Testis (tissue), 3 donors: ENCODE data around the gene PDGFD. TPM values are rescaled to one million over a fixed set of nuclear protein-coding genes. Genes with fewer than 3 reads are reported as not detected.
"Not testable (repeated sequence)": the region's sequence is repeated elsewhere in the genome, so short reads cannot be mapped to it uniquely, and the experiment has no call there.

Experiments
- DNase-seq: peaks from one replicate; pipeline ENCODE4 v3.0.0-alpha.2; 2019
- H3K27ac ChIP-seq, 2 donors: fragments of 200-600 bp; sonication (generic); one replicate each; pipeline ENCODE4 v1.5.1; 2019
- H3K27me3 ChIP-seq: fragments of 200-600 bp; sonication (generic); one replicate; pipeline ENCODE4 v1.5.1; 2019
- H3K36me3 ChIP-seq: fragments of 200-600 bp; sonication (generic); one replicate; pipeline ENCODE4 v1.5.1; 2017; ENCODE audit warnings: low read depth; ENCODE audit errors: missing control alignments
- H3K4me1 ChIP-seq: fragments of 200-600 bp; sonication (generic); one replicate; pipeline ENCODE4 v1.5.1; 2019
- H3K4me3 ChIP-seq, 2 donors: fragments of 200-600 bp; sonication (generic); one replicate each; pipeline ENCODE4 v1.5.1; 2017 to 2019
- H3K9me3 ChIP-seq: fragments of 200-600 bp; sonication (generic); one replicate; pipeline ENCODE4 v1.5.1; 2017
- CTCF ChIP-seq, 3 experiments: fragments of 450-650 bp in 2 of 3; fragments of 200-600 bp in 1 of 3; sonication (generic) in 1 of 3; IDR thresholded peaks; one replicate each; pipeline ENCODE4 v1.5.1; 2016 to 2019; ENCODE audit warnings: antibody characterized with exemption in 3 of 3, mild to moderate bottlenecking in 2 of 3, moderate library complexity in 1 of 3
- POLR2A ChIP-seq: fragments of 450-650 bp; IDR thresholded peaks from one replicate; pipeline ENCODE4 v1.6.1; 2017; ENCODE audit warnings: antibody characterized with exemption, mild to moderate bottlenecking, moderate library complexity
- WGBS, 2 donors: methylation state at CpG; one replicate each; pipeline ENCODE4 v1.1.5; 2018; 5-methylcytosine and 5-hydroxymethylcytosine counted together
- intact Hi-C: fragments of 100-400 bp; cut with DNase I; formaldehyde crosslinking; loops from one replicate; pipeline ENCODE4 v1.15.1; 2023; ENCODE audit warnings: low total_unique reads
- polyA plus RNA-seq: library from polyadenylated mRNA; stranded (reverse); fragments of 350-450 nt; fragmentation: Illumina TruSeq; extraction: RNeasy Lipid Tissue Mini Kit (QIAGEN cat#74804); gene quantifications from one replicate; pipeline ENCODE4 v1.2.3, GENCODE V29; 2014; ENCODE audit warnings: low read depth, low replicate concordance; ENCODE audit not compliant: insufficient read depth
- total RNA-seq, 2 donors: library from RNA; depleted of rRNA; stranded (reverse); fragments of >200 nt; gene quantifications; one replicate each; pipeline ENCODE4 v1.2.3, GENCODE V29; 2016

Gene PDGFD
- total and polyA plus RNA-seq, 3 donors from 2014 or later: 6.0 to 8.1 (median 8.0) TPM

DNA sequence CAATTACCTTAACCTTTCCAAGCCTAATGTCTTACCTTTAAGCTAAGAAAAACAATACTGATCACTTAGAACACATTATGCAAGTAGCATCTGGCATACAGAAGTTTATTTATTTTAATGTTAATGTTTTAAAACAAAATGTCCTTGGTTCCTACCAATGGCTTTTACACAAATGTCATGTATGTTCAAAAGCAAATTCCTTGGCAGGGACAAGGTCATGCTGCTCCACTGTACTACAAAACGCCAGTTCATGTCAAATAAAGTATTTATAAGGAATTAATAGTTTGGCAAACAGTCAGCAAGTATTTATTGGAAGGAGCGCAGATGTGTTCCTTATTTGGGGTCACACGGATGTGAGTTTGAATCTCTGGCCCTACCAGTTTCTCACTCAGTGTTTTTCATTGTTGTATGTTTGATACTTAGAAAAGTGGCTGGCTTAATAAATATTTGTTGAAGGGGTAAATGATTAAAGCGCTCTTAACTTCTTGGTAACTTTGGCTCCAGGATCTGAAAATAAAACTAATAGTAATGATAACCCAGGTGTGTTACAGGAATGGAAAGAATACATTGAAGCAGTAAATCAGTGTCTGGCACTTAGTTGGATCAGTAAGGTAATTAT lies 108.9 kb downstream of the PDGFD start:
- TF ChIP-seq CTCF (IDR thresholded peaks at IDR 0.05): no peak
- no peak for TF ChIP-seq POLR2A
- H3K36me3 ChIP-seq: no peaks in the 10 kb centered on the region
- H3K4me3 ChIP-seq: no peak overlapping the region
- WGBS, 2 donors: 85 to 88% methylated on average over 4 of the region's 4 CpGs
- H3K27me3 ChIP-seq: no peaks in the 10 kb centered on the region
- no peaks in the 10 kb centered on the region for H3K4me1 ChIP-seq
- no peaks in the 10 kb centered on the region for H3K9me3 ChIP-seq
- no peak for DNase-seq
- intact Hi-C loops: no loop called here
- no peak overlapping the region for H3K27ac ChIP-seq

DNA sequence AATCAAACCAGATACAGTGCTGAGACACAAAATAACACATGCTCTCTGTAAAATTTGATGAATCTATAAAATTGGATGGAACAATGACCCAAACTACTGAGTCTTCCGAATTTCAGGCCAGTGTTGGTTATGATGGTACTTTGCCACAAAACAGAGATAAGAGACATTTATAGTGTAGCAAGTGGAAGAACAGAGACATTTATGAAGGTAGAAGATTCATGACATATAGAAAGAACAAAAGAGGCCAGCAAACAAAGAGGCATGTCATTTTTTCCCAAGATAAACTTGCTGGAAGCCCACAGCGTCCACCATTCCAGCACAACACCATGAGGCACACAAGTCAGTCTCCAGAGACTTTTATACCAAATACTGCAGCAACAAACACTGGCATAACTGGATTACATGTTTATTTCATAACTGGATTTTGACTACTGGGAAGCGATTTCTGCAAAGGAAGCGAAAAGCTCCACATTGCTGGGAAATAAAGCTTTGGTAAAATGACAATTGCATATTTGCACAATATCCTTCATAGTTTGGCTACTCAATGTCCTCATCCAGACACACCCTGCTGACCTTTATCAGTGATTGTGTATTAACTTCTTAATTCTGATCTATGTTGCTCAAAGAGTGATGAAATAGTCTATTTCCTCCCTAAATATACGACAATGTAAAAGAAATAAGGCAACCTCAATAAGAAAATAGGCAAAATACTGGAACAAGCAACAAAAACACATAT lies 110.0 kb downstream of the PDGFD start:
- Histone ChIP-seq H3K36me3 (no peaks in the 10 kb centered on the region), H3K4me1 (no peaks in the 10 kb centered on the region), H3K4me3 (no peak overlapping the region), H3K27ac (no peak overlapping the region), H3K27me3 (no peaks in the 10 kb centered on the region), H3K9me3 (no peaks in the 10 kb centered on the region)
- intact Hi-C loops: no loop called here
- no peak for DNase-seq
- TF ChIP-seq CTCF (IDR thresholded peaks at IDR 0.05) (no peak), POLR2A (no peak)
- 72 to 73% methylated on average over 5 of the region's 5 CpGs for WGBS, 2 donors

DNA sequence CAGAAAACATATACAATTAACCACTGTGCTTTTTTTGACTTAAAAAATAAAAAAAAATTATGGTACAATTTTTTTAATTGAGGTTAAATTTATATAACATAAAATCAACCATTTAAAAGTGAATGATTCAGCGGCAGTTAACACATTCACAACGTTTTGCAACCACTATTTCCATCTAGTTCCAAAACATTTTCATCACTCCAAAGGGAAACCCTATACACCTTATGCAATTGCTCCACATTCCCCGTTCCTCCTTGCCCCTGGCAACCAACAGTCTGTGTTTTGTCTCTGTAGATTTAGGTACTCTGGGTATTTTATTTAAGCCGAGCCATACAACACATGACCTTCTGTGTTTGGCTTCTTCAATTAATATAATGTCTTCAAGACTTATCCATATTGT lies 112.2 kb downstream of the PDGFD start:
- Histone ChIP-seq H3K27ac (no peak overlapping the region), H3K4me1 (no peaks in the 10 kb centered on the region), H3K27me3 (no peaks in the 10 kb centered on the region), H3K36me3 (no peaks in the 10 kb centered on the region), H3K4me3 (no peak overlapping the region), H3K9me3 (no peaks in the 10 kb centered on the region)
- DNase-seq: no peak
- intact Hi-C loops: no loop called here
- no peak for TF ChIP-seq POLR2A
- no peak for TF ChIP-seq CTCF (IDR thresholded peaks at IDR 0.05)
- whole genome bisulfite sequencing, 2 donors: 87 to 89% methylated on average over 4 of the region's 4 CpGs

- no peak overlapping the region for H3K4me3 ChIP-seq
- no peak overlapping the region for H3K27ac ChIP-seq
- intact Hi-C loops: no loop called here
- no peaks in the 10 kb centered on the region for H3K36me3 ChIP-seq
- no peak for TF ChIP-seq CTCF (IDR thresholded peaks at IDR 0.05)
- no peak for TF ChIP-seq POLR2A
- H3K9me3 ChIP-seq: no peaks in the 10 kb centered on the region
- WGBS, 2 donors: 79 to 88% methylated on average over 4 of the region's 4 CpGs
- no peak for DNase-seq
- H3K4me1 ChIP-seq: no peaks in the 10 kb centered on the region
- H3K27me3 ChIP-seq: no peaks in the 10 kb centered on the region
These were observed 114.8 kb downstream of the PDGFD start for GRCh38 chr11:104049116-104049515.

DNA sequence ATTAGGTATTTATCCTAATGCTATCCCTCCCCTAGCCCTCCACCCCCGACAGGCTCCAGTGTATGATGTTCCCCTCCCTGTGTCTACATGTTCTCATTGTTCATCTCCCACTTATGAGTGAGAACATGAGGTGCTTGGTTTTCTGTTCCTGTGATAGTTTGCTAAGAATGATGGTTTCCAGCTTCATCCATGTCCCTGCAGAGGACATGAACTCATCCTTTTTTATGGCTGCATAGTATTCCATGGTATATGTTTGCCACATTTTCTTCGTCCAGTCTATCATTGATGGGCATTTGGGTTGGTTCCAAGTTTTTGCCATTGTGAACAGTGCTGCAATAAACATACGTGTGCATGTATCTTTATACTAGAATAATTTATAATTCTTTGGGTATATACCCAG lies 117.1 kb downstream of the PDGFD start:
- 85 to 95% methylated on average over 3 of the region's 3 CpGs for WGBS, 2 donors
- H3K27me3 ChIP-seq, H3K4me3 ChIP-seq, H3K27ac ChIP-seq, H3K9me3 ChIP-seq, intact Hi-C loops, H3K4me1 ChIP-seq, DNase-seq, H3K36me3 ChIP-seq: not testable (repeated sequence)
